GM18519 (cell line): ENCODE data around the gene ZMYND12.
"Not testable (repeated sequence)": the region's sequence is repeated elsewhere in the genome, so short reads cannot be mapped to it uniquely, and the experiment has no call there.

Experiments
- ATAC-seq: cut with Tn5 transposase; IDR thresholded peaks from one replicate; pipeline ENCODE4 v1.9.1; 2021; ENCODE audit warnings: mild to moderate bottlenecking, moderate library complexity; ENCODE audit not compliant: unreplicated experiment, low FRiP score

The ZMYND12 gene

GRCh38 chr1:42456010-42456753, at the start of gene ZMYND12, which contains the start of gene PPCS:
Gene ZMYND12 (minus strand): TSS chr1:42456022. CDS start chr1:42455997, 25 bp downstream.
Gene PPCS (plus strand): TSS chr1:42456543. CDS start chr1:42456566, 23 bp downstream.
- peak; percentile 71 for ATAC-seq

GRCh38 chr1:42504535-42505128, 48.8 kb upstream of the ZMYND12 start:
- ATAC-seq = no peak

GRCh38 chr1:42502031-42502430, 46.2 kb upstream of the ZMYND12 start:
- not testable (repeated sequence) for ATAC-seq

GRCh38 chr1:42490237-42490636, 34.4 kb upstream of the ZMYND12 start:
- no peak for ATAC-seq

GRCh38 chr1:42484382-42484781, 28.6 kb upstream of the ZMYND12 start:
- ATAC-seq = no peak

- ATAC-seq = no peak
Observed at GRCh38 chr1:42482635-42483153, 26.9 kb upstream of the ZMYND12 start.

GRCh38 chr1:42480921-42481320, 25.1 kb upstream of the ZMYND12 start:
- ATAC-seq = no peak

- ATAC-seq = no peak
Observed at GRCh38 chr1:42479621-42480020, 23.8 kb upstream of the ZMYND12 start.

GRCh38 chr1:42477775-42478174, 22.0 kb upstream of the ZMYND12 start:
- ATAC-seq = no peak

- ATAC-seq = not testable (repeated sequence)
Observed at GRCh38 chr1:42477354-42477753, 21.5 kb upstream of the ZMYND12 start.

GRCh38 chr1:42476605-42477004, 20.8 kb upstream of the ZMYND12 start:
- ATAC-seq = no peak

GRCh38 chr1:42469727-42470126, 13.9 kb upstream of the ZMYND12 start:
- no peak for ATAC-seq

GRCh38 chr1:42466030-42466429, 10.2 kb upstream of the ZMYND12 start:
- ATAC-seq = no peak

- no peak for ATAC-seq
Observed at GRCh38 chr1:42463921-42464320, 8.1 kb upstream of the ZMYND12 start.

- peak; percentile 94 for ATAC-seq
Observed at GRCh38 chr1:42462828-42463763, 7.3 kb upstream of the ZMYND12 start, which contains the start of gene CCDC30. Gene CCDC30 (plus strand): TSS chr1:42463286. CDS start chr1:42480552, 17,266 bp downstream.

GRCh38 chr1:42461196-42461595, 5.4 kb upstream of the ZMYND12 start:
- no peak for ATAC-seq

GRCh38 chr1:42456754-42457089, 900 bp upstream of the ZMYND12 start:
- peak; percentile 23 for ATAC-seq

GRCh38 chr1:42454403-42454802, 1.4 kb downstream of the ZMYND12 start:
- ATAC-seq = no peak

GRCh38 chr1:42453386-42453785, 2.4 kb downstream of the ZMYND12 start:
- no peak for ATAC-seq

GRCh38 chr1:42450061-42450460, 5.8 kb downstream of the ZMYND12 start:
- ATAC-seq = no peak

GRCh38 chr1:42449256-42449655, 6.6 kb downstream of the ZMYND12 start:
- no peak for ATAC-seq
